BJ (cell line): ENCODE results near the gene PRKG1. TPM values are rescaled to one million over a fixed set of nuclear protein-coding genes. Genes with fewer than 3 reads are reported as not detected.

ENCODE experiments used
- CTCF ChIA-PET: fragments of 350-600 bp; formaldehyde crosslinking; extraction: SDS; loops from one replicate; lab custom pipeline; 2021; ENCODE audit warnings: antibody characterized with exemption, inconsistent platforms; lab: Yijun Ruan, JAX
- POLR2A ChIA-PET: fragments of 300-600 bp; sonication (Branson Sonifier 250); formaldehyde crosslinking; extraction: SDS; loops from one replicate; lab custom pipeline; 2021; ENCODE audit warnings: antibody characterized with exemption; lab: Charles Lee
- DNase-seq: peaks from one replicate; pipeline ENCODE4 v3.0.0-alpha.2; 2011; ENCODE audit warnings: low read depth
- H3K27me3 ChIP-seq: 2 replicates; pipeline ENCODE4 v1.6.0; 2011; ENCODE audit warnings: low read length; ENCODE audit not compliant: control insufficient read depth, insufficient read depth
- H3K36me3 ChIP-seq: 2 replicates; pipeline ENCODE4 v1.5.1; 2011; ENCODE audit warnings: low read length; ENCODE audit not compliant: control insufficient read depth, insufficient read depth
- H3K4me3 ChIP-seq: 2 replicates; pipeline ENCODE4 v1.5.1; 2011; ENCODE audit warnings: low read depth, mild to moderate bottlenecking, control low read depth, low read length
- CTCF ChIP-seq: IDR thresholded peaks from 2 replicates; pipeline ENCODE4 v1.5.1; 2011; ENCODE audit warnings: low read depth, mild to moderate bottlenecking, control low read depth, inconsistent platforms, low read length, moderate library complexity; ENCODE audit not compliant: insufficient read depth
- polyA plus RNA-seq: library from polyadenylated mRNA; depleted of rRNA; stranded (reverse); fragments of >200 nt; gene quantifications from 2 replicates; pipeline ENCODE4 v1.2.3, GENCODE V29; 2011

PRKG1 gene
- polyA plus RNA-seq, 1 experiment = 9.7 TPM

GRCh38 chr10:51063659-51064535, 10.4 kb upstream of the PRKG1 start:
- H3K36me3 ChIP-seq = no peaks in the 10 kb centered on the region
- no peak overlapping the region for H3K4me3 ChIP-seq
- peak; percentile 52 for TF ChIP-seq CTCF
- no peaks in the 10 kb centered on the region for H3K27me3 ChIP-seq
- ChIA-PET CTCF (interaction anchor here (0.6 to 3.1 kb wide), 25 partner anchors 9 to 1152 kb away, joined by 3 to 30 read pairs (median 4); no protein-coding TSS in a partner anchor), POLR2A (no interaction called here)
- DNase-seq = no peak

- no peak for TF ChIP-seq CTCF
- Histone ChIP-seq H3K36me3 (no peaks in the 10 kb centered on the region), H3K27me3 (no peaks in the 10 kb centered on the region), H3K4me3 (no peak overlapping the region)
- no peak for DNase-seq
- CTCF ChIA-PET = no interaction called here
- POLR2A ChIA-PET = no interaction called here
Measured at GRCh38 chr10:51066231-51066630, 8.1 kb upstream of the PRKG1 start.

- no peaks in the 10 kb centered on the region for H3K36me3 ChIP-seq
- DNase-seq = no peak
- ChIA-PET POLR2A (no interaction called here), CTCF (interaction anchor here (0.7 kb wide), 1 partner anchor 20 kb away, joined by 3 read pairs; no protein-coding TSS in a partner anchor)
- H3K27me3 ChIP-seq = no peaks in the 10 kb centered on the region
- no peak overlapping the region for H3K4me3 ChIP-seq
- TF ChIP-seq CTCF = no peak
Measured at GRCh38 chr10:51072210-51072609, 2.1 kb upstream of the PRKG1 start.

GRCh38 chr10:51072921-51073434, 1.3 kb upstream of the PRKG1 start:
- CTCF ChIA-PET = interaction anchor here (0.8 to 1.2 kb wide), 3 partner anchors 8 to 887 kb away, joined by 3 read pairs; no protein-coding TSS in a partner anchor
- Histone ChIP-seq H3K4me3 (no peak overlapping the region), H3K27me3 (no peaks in the 10 kb centered on the region), H3K36me3 (no peaks in the 10 kb centered on the region)
- no peak for DNase-seq
- no peak for TF ChIP-seq CTCF
- POLR2A ChIA-PET = interaction anchor here (0.7 kb wide), 1 partner anchor 316 kb away, joined by 4 read pairs; no protein-coding TSS in a partner anchor
